ENCODE measurements around the gene CDH4.

DNA sequence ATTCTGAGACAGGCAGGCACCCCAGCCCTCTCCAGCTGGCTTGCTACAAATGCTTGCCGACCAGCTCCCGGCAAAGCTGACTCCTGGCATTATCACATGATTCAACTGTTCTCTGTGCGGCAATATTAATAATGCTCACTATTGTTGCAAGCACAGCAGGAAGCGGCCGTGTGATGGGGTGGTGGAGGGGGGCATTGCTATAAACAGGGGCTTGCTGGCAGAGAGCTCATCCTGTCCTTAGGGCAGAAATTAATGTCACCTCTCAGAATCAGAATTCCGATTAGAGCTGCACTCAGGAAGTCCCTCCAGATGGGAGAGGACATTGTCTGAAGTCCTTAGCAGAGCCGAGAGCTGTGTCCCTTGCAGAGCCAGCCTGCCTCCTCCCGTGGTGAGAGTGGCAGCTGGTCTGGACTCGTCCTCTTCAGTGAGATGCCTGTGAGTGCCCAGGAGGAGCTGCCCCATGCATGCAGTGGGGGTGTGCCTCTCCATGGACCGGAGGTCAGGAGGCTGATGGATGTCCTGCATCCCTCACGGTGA lies 162.5 kb downstream of the CDH4 start:
- TF ChIP-seq, protein P1, sequence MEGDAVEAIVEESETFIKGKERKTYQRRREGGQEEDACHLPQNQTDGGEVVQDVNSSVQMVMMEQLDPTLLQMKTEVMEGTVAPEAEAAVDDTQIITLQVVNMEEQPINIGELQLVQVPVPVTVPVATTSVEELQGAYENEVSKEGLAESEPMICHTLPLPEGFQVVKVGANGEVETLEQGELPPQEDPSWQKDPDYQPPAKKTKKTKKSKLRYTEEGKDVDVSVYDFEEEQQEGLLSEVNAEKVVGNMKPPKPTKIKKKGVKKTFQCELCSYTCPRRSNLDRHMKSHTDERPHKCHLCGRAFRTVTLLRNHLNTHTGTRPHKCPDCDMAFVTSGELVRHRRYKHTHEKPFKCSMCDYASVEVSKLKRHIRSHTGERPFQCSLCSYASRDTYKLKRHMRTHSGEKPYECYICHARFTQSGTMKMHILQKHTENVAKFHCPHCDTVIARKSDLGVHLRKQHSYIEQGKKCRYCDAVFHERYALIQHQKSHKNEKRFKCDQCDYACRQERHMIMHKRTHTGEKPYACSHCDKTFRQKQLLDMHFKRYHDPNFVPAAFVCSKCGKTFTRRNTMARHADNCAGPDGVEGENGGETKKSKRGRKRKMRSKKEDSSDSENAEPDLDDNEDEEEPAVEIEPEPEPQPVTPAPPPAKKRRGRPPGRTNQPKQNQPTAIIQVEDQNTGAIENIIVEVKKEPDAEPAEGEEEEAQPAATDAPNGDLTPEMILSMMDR (optimal IDR thresholded peaks at IDR 0.05 in 1 of 3, IDR thresholded peaks at IDR 0.05 in 1 of 3, conservative IDR thresholded peaks at IDR 0.05 in 1 of 3; ENCODE audit: extremely low read depth in 1 of 3, insufficient read depth in 2 of 3, low read length in 3 of 3), result no peak
- TF ChIP-seq EZH2 (IDR thresholded peaks at IDR 0.05; ENCODE audit: low read length), result no peak

Data from keratinocyte (primary cell).